AG04449 (cell line): ENCODE results near the gene ELP2.
"Not testable (repeated sequence)": the region's sequence is repeated elsewhere in the genome, so short reads cannot be mapped to it uniquely, and the experiment has no call there.

ENCODE experiments used
- CTCF ChIA-PET: fragments of 350-600 bp; formaldehyde crosslinking; extraction: SDS; loops from one replicate; lab custom pipeline; 2021; ENCODE audit warnings: antibody characterized with exemption; lab: Yijun Ruan, JAX
- POLR2A ChIA-PET: fragments of 400-600, 350-600 bp; formaldehyde crosslinking; extraction: SDS; loops from one replicate; lab custom pipeline; 2020; ENCODE audit warnings: antibody characterized with exemption, inconsistent platforms; lab: Yijun Ruan, JAX
- DNase-seq: peaks from one replicate; pipeline ENCODE4 v3.0.0-alpha.2; 2010; ENCODE audit warnings: low read depth, low spot score
- H3K4me3 ChIP-seq: 2 replicates; pipeline ENCODE4 v1.5.1; 2011; ENCODE audit warnings: low read depth, mild to moderate bottlenecking, control low read depth, low read length
- TF ChIP-seq, protein P1 (sequence below): IDR thresholded peaks from one replicate; pipeline ENCODE4 v1.5.1; 2011; ENCODE audit warnings: mild to moderate bottlenecking, moderate library complexity, low read length, control low read depth, inconsistent platforms; ENCODE audit not compliant: insufficient read depth; ENCODE audit errors: missing control alignments

ELP2 gene

GRCh38 chr18:36167692-36168218 lies 38.1 kb downstream of the ELP2 start:
- no peak overlapping the region for H3K4me3 ChIP-seq
- ChIA-PET CTCF (no interaction called here), POLR2A (no interaction called here)
- no peak for DNase-seq
- TF ChIP-seq, protein P1, sequence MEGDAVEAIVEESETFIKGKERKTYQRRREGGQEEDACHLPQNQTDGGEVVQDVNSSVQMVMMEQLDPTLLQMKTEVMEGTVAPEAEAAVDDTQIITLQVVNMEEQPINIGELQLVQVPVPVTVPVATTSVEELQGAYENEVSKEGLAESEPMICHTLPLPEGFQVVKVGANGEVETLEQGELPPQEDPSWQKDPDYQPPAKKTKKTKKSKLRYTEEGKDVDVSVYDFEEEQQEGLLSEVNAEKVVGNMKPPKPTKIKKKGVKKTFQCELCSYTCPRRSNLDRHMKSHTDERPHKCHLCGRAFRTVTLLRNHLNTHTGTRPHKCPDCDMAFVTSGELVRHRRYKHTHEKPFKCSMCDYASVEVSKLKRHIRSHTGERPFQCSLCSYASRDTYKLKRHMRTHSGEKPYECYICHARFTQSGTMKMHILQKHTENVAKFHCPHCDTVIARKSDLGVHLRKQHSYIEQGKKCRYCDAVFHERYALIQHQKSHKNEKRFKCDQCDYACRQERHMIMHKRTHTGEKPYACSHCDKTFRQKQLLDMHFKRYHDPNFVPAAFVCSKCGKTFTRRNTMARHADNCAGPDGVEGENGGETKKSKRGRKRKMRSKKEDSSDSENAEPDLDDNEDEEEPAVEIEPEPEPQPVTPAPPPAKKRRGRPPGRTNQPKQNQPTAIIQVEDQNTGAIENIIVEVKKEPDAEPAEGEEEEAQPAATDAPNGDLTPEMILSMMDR: no peak

DNA sequence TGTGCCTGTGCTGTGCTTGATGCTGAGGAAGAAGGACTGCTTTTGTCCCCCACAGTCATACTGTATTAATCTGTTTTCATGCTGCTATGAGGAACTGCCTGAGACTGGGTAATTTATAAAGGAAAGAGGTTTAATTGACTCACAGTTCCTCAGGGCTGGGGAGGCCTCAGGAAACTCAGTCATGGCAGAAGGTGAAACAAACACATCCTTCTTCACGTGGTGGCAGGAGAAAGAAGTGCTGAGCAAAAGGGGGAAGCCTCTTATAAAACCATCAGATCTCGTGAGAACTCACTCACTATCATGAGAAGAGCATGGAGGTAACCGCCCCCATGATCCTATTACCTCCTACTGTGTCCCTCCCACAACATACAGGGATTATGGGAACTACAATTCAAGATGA lies 38.6 kb downstream of the ELP2 start:
- H3K4me3 ChIP-seq, CTCF ChIA-PET, DNase-seq: not testable (repeated sequence)
- POLR2A ChIA-PET: interaction anchor here (0.8 kb wide), 1 partner anchor 89 kb away, joined by 3 read pairs; no protein-coding TSS in a partner anchor

- no peak for DNase-seq
- H3K4me3 ChIP-seq: no peak overlapping the region
- TF ChIP-seq, protein P1: no peak
- ChIA-PET CTCF (no interaction called here), POLR2A (no interaction called here)
Measured at GRCh38 chr18:36169938-36170337, 40.2 kb downstream of the ELP2 start.

DNA sequence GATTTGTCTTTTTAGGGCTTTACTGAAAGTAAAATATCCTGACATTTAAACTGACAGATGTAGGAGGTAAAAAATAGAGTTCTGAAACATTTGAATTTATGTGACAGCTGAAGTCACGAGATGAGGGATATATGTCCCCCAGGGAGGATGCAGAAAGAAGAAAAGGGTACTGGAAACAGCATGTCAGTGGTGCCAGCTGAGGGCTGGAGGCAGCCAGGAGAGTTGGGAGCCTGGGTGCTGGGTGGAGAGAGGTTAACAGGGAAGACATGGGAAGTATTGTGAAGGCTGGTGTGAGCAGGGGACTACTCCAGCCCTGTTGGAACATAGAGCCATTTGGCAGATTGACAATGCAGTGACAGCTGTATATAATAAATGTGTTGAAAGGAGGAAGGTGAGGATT lies 45.8 kb downstream of the ELP2 start:
- TF ChIP-seq, protein P1: no peak
- POLR2A ChIA-PET: no interaction called here
- CTCF ChIA-PET: no interaction called here
- H3K4me3 ChIP-seq: no peak overlapping the region
- DNase-seq: no peak

DNA sequence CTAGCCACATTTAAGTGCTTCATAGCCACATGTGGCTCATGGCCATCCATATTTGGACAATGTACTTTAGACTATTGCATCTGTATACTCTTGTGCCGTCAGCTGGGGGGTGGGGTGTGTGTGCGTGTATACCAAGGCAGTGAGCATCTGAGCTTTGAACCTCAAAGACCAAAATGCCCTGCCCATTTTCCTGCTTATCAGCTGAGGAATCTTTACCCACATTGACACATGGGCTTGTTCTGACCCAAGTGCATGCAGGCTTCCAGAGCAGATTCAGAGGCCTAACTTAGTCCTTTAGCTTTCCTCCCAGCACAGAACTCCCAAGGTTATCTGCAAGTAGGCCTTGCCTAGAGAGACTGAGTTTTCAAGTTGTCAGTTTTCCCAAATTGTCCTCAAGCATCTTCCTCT lies 46.5 kb downstream of the ELP2 start:
- CTCF ChIA-PET: no interaction called here
- TF ChIP-seq, protein P1: no peak
- POLR2A ChIA-PET: no interaction called here

DNA sequence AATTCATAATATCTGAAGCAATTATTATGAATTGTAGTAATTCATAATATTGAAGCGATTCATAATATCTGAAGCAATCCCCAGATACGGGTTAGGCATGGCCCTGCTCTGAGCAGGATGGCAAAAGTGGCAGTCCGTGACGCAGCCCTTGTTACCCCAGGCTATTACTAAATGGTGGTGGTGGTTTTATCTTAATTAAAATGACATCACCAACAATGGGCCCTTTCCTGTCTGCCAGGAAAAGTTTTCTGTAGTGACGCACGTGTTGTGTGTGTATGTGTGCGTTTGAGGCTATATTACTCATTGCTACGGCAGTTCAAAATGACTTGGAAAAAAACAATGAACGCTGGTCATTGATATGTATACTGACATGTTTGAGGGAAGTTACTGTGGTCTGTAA lies 47.0 kb downstream of the ELP2 start:
- TF ChIP-seq, protein P1: no peak
- DNase-seq: no peak
- POLR2A ChIA-PET: no interaction called here
- H3K4me3 ChIP-seq: no peak overlapping the region
- CTCF ChIA-PET: no interaction called here

More for the DNA sequence above, 46.5 kb downstream of the ELP2 start:
- no peak overlapping the region for H3K4me3 ChIP-seq
- no peak for DNase-seq

DNA sequence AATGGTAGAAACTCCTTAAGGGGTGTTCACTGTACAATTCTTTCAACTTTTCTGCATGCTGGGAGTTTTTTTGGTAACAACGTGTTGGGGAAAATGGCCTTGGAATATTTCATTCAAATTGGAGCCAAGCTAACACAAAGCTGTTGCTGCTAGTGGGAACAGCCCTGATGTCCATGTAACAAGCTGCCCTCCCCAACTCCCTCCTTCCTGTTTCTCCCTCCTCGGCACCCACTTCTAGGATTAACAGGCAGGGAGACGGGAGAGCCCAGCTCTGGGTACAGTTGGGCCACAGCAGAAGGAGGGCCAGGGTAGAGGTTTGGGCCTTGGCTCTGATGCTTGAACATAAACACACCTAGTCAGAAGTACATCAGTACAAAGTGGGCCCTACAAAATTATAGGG lies 48.2 kb downstream of the ELP2 start:
- CTCF ChIA-PET: no interaction called here
- no peak for DNase-seq
- no peak overlapping the region for H3K4me3 ChIP-seq
- POLR2A ChIA-PET: no interaction called here
- TF ChIP-seq, protein P1: no peak
